GM23248 (cell line): ENCODE results near the gene ZNF865. TPM values are rescaled to one million over a fixed set of nuclear protein-coding genes. Genes with fewer than 3 reads are reported as not detected.

Source experiments
- DNase-seq: peaks from one replicate; pipeline ENCODE4 v3.0.0-alpha.2; 2015
- H2AFZ ChIP-seq: fragments of 200-600 bp; sonication (generic); 2 replicates; pipeline ENCODE4 v1.6.1; 2016; ENCODE audit warnings: antibody characterized with exemption
- H3F3A ChIP-seq: fragments of 200-600 bp; sonication (generic); 2 replicates; pipeline ENCODE4 v1.6.1; 2016; ENCODE audit warnings: mild to moderate bottlenecking, antibody characterized with exemption, mixed run types; ENCODE audit not compliant: insufficient read depth
- H3K27ac ChIP-seq: fragments of 200-600 bp; sonication (generic); 2 replicates; pipeline ENCODE4 v1.5.1; 2016; ENCODE audit warnings: mild to moderate bottlenecking
- H3K27me3 ChIP-seq: fragments of 200-600 bp; sonication (generic); replicated peaks from 2 replicates; pipeline ENCODE4 v1.6.1; 2016; ENCODE audit warnings: mild to moderate bottlenecking; ENCODE audit not compliant: insufficient read depth
- H3K36me3 ChIP-seq: fragments of 200-600 bp; sonication (generic); 2 replicates; pipeline ENCODE4 v1.6.1; 2016; ENCODE audit warnings: low read depth, mild to moderate bottlenecking
- H3K4me1 ChIP-seq: fragments of 200-600 bp; sonication (generic); 2 replicates; pipeline ENCODE4 v1.6.1; 2016; ENCODE audit warnings: mild to moderate bottlenecking; ENCODE audit not compliant: insufficient read depth
- H3K4me2 ChIP-seq: fragments of 200-600 bp; sonication (generic); one replicate; pipeline ENCODE4 v1.6.1; 2016; ENCODE audit warnings: mild to moderate bottlenecking; ENCODE audit not compliant: unreplicated experiment
- H3K4me3 ChIP-seq: fragments of 200-600 bp; sonication (generic); 2 replicates; pipeline ENCODE4 v1.5.1; 2016; ENCODE audit warnings: mild to moderate bottlenecking
- H3K79me2 ChIP-seq: fragments of 200-600 bp; sonication (generic); 2 replicates; pipeline ENCODE4 v1.6.1; 2016; ENCODE audit warnings: mild to moderate bottlenecking; ENCODE audit not compliant: insufficient read depth
- H3K9ac ChIP-seq: fragments of 200-600 bp; sonication (generic); 2 replicates; pipeline ENCODE4 v1.6.1; 2016; ENCODE audit warnings: mild to moderate bottlenecking
- H3K9me2 ChIP-seq: fragments of 200-600 bp; sonication (generic); 2 replicates; pipeline ENCODE4 v1.6.1; 2016; ENCODE audit warnings: mixed run types, mild to moderate bottlenecking, moderate library complexity; ENCODE audit not compliant: insufficient read depth
- H3K9me3 ChIP-seq: fragments of 200-600 bp; sonication (generic); one replicate; pipeline ENCODE4 v1.6.1; 2017; ENCODE audit warnings: low read depth
- H4K20me1 ChIP-seq: fragments of 200-600 bp; sonication (generic); 2 replicates; pipeline ENCODE4 v1.6.0; 2016; ENCODE audit not compliant: insufficient read depth
- EZH2 ChIP-seq: fragments of 200-600 bp; sonication (generic); IDR thresholded peaks from 2 replicates; pipeline ENCODE4 v1.6.1; 2018; ENCODE audit warnings: antibody characterized with exemption, mild to moderate bottlenecking; ENCODE audit not compliant: insufficient read depth, poor library complexity, severe bottlenecking
- EZH2phosphoT487 ChIP-seq: fragments of 200-600 bp; sonication (generic); IDR thresholded peaks from 2 replicates; pipeline ENCODE4 v1.6.1; 2018; ENCODE audit warnings: antibody characterized with exemption, moderate library complexity, mild to moderate bottlenecking, low read depth; ENCODE audit not compliant: insufficient read depth
- WGBS, 2 experiments: methylation state at CpG; one replicate each; pipeline ENCODE4 v1.1.6; 2015 to 2017; ENCODE audit warnings: low lambda C conversion rate in 2 of 2, low coverage in 1 of 2; ENCODE audit errors: missing lambda C conversion rate in 2 of 2; 5-methylcytosine and 5-hydroxymethylcytosine counted together
- in situ Hi-C: fragments of 300-500 bp; cut with MboI; formaldehyde crosslinking; loops from 2 replicates; pipeline ENCODE4 v1.15.0; 2020
- polyA plus RNA-seq: library from polyadenylated mRNA; unstranded; fragments of >200 nt; fragmentation: Nextera tagmentation; extraction: Ambion mirVana; gene quantifications from 2 replicates; pipeline ENCODE4 v1.2.1, GENCODE V29; 2016
- total RNA-seq: library from RNA; depleted of rRNA; stranded (reverse); fragments of >200 nt; shearing (Covaris generic); gene quantifications from 2 replicates; pipeline ENCODE4 v1.2.3, GENCODE V29; 2014

ZNF865 gene
- total and polyA plus RNA-seq, 2 experiments from 2014 or later: 0.21 to 1.3 TPM

DNA sequence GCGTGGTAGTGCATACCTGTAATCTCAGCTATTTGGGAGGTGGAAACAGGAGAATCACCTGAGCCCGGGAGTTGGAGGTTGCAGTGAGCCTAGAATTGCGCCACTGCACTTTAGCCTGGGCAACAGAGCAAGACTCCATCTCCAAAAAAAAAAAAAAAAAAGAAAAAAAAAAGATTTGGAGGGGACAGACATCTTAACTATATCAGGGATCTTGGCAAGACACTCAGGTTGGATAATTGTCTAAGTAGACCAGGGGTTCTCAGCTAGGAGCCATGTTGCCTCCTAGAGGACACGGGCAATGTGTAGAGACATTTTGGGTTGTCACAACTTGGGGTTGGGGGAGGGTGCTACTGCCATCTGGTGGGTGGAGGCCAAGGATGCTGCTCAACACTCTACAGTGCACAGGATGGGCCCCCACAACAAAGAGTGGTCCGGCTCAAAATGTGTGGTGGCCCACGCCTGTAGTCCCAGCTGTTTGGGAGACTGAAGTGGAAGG lies 33.5 kb downstream of the ZNF865 start:
- TF ChIP-seq EZH2 (no peak), EZH2phosphoT487 (no peak)
- no peak overlapping the region for H2AFZ ChIP-seq
- no peak overlapping the region for H3K9ac ChIP-seq
- H3K27ac ChIP-seq: 0 out of 2 replicates have a peak overlapping the region, but pooled peaks have one; percentile 80
- H4K20me1 ChIP-seq: no peaks in the 10 kb centered on the region
- WGBS, 2 experiments: 72 to 75% methylated on average over 6 of the region's 6 CpGs
- H3K4me1 ChIP-seq: peaks cover 25% of the 10 kb centered on the region
- peaks cover 60% of the 10 kb centered on the region for H3K79me2 ChIP-seq
- H3K4me3 ChIP-seq: no peak overlapping the region
- peak overlapping the region; percentile 90 for H3K4me2 ChIP-seq
- H3K27me3 ChIP-seq: no peaks in the 10 kb centered on the region
- H3K36me3 ChIP-seq: no peaks in the 10 kb centered on the region
- no peaks in the 10 kb centered on the region for H3K9me3 ChIP-seq
- in situ Hi-C loops: loop anchor here (25.0 kb wide), 1 partner anchor 502 kb away; the partner anchor contains the start of gene TNNT1
- H3F3A ChIP-seq: peaks cover 30% of the 10 kb centered on the region
- H3K9me2 ChIP-seq: no peaks in the 10 kb centered on the region
- DNase-seq: peak; percentile 58

DNA sequence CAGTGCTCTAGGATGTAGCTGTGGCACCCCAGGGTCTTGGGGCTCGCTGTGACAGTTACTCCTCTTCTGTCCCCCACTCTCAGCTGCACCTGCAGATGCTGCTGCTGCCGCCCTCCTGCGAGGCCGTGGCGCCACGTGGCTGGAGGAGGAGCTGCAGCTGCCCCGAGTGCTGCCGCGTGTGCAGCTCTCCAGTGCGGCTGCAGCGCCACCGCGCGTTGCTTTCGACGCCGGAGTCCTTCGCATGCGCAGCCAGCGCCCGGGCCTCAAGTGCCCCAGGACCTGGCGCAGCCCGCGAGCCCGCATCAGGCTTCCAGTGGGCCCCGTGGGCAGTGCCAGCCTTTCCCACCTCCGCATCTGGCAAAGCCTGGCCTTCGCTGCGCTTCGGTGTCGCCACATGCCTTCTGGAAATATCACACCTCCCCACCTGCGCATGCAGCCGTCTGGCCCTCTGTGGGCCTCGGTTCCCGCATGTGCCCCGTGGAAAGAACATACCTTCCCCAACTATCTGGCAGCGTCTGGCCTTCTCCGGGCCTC lies 34.7 kb downstream of the ZNF865 start:
- peak overlapping the region; percentile 87 for H3K9ac ChIP-seq
- no peaks in the 10 kb centered on the region for H3K27me3 ChIP-seq
- peak; percentile 93 for DNase-seq
- TF ChIP-seq EZH2phosphoT487 (no peak), EZH2 (no peak)
- no peaks in the 10 kb centered on the region for H3K9me2 ChIP-seq
- H3K4me1 ChIP-seq: peaks cover 29% of the 10 kb centered on the region
- H4K20me1 ChIP-seq: no peaks in the 10 kb centered on the region
- H3K4me2 ChIP-seq: peak overlapping the region; percentile 90
- peak overlapping the region; percentile 87 for H3K4me3 ChIP-seq
- H2AFZ ChIP-seq: peak overlapping the region; percentile 64
- H3F3A ChIP-seq: peaks cover 30% of the 10 kb centered on the region
- peak overlapping the region; percentile 80 for H3K27ac ChIP-seq
- H3K36me3 ChIP-seq: peaks cover 5% of the 10 kb centered on the region; the same call in 1 of the 2 replicates
- 4 to 6% methylated on average over 23 to 36 of the region's 38 CpGs for WGBS, 2 experiments
- no peaks in the 10 kb centered on the region for H3K9me3 ChIP-seq
- in situ Hi-C loops: loop anchor here (25.0 kb wide), 1 partner anchor 503 kb away; the partner anchor contains the start of gene TNNT1
- H3K79me2 ChIP-seq: peaks cover 69% of the 10 kb centered on the region

DNA sequence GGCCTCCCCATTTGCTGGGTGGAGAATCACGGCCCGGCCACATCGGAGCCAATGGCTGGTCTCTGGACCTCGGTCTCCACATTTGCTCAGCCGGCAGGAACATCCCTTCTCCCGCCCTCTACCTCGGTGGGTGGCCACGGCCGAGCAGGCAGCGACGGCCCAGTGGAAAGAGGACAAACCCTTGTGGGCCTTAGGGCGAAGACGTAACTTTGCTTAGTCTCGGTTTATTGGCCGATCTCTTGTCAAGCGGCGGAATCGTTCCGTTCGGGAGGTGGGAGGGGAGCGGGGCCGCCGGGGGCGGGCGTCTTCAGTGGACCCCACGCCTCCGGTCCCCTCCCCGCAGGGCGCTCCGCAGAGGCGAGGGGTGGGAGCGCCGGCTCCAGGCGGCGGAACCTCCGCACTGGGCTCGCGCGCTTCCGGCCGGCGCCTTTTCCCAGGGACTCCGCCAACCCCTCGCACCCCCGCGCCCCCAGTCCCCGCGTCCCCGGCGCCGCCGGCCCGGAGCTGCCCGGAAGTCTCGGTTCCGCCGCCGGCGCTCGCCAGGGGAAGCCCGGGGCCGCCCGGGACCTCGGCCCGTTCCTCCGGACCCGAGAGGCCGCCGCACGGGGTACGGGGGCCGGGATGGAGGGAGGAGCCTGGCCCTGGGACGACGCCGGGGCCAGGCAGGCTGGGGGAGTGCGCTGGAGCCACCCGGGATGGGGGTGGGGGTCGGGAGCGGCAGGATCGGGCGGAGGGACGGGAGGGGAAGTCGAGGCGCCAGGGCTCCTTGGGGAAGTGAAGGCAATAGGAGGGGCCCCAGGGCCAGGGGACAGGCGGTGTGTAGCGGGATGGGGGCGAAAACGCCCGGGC lies 35.4 kb downstream of the ZNF865 start, which contains the start of gene ZNF580:
TSS of gene ZNF580 (plus strand) at position 426 of the 849 bp plus-strand sequence. CDS start 1,507 bp downstream, outside the sequence.
- DNase-seq: peak; percentile 78
- no peak for TF ChIP-seq EZH2phosphoT487
- no peak for TF ChIP-seq EZH2
- in situ Hi-C loops: loop anchor here (25.0 kb wide), 1 partner anchor 504 kb away; the partner anchor contains the start of gene TNNT1
- Histone ChIP-seq H4K20me1 (no peaks in the 10 kb centered on the region), H3K4me2 (peak within 1 kb of the TSS; percentile 90), H3K4me3 (peak within 1 kb of the TSS; percentile 87), H3K27me3 (no peaks in the 10 kb centered on the region), H3K36me3 (peaks cover 10% of the 10 kb centered on the region; the same call in 1 of the 2 replicates), H3F3A (peaks cover 34% of the 10 kb centered on the region), H3K9me3 (no peaks in the 10 kb centered on the region), H3K9ac (peak within 1 kb of the TSS; percentile 87), H3K79me2 (peaks cover 69% of the 10 kb centered on the region), H3K4me1 (peaks cover 27% of the 10 kb centered on the region), H2AFZ (peak within 1 kb of the TSS; percentile 64), H3K27ac (peak within 1 kb of the TSS; percentile 80), H3K9me2 (no peaks in the 10 kb centered on the region)
- 0 to 2% methylated on average over 12 to 85 of the region's 89 CpGs for WGBS, 2 experiments
